AG10803 (cell line): ENCODE results near the gene TSG101.

ENCODE experiments used
- DNase-seq: peaks from one replicate; pipeline ENCODE4 v3.0.0; 2010; ENCODE audit warnings: low read depth
- H3K4me3 ChIP-seq: 2 replicates; pipeline ENCODE4 v1.5.1; 2011; ENCODE audit warnings: mild to moderate bottlenecking, low read length, control low read depth
- TF ChIP-seq, protein P1 (sequence below): conservative IDR thresholded peaks from 2 replicates; pipeline ENCODE4 v1.5.1; 2011; ENCODE audit warnings: mild to moderate bottlenecking, low read length, control low read depth, inconsistent platforms

Gene TSG101

GRCh38 chr11:18526521-18527296, at the start of gene TSG101:
Gene TSG101, minus strand, starts transcription at chr11:18526942. Its CDS starts 126 bp downstream, at chr11:18526816.
- peak within 1 kb of the TSS; percentile 94 for H3K4me3 ChIP-seq
- TF ChIP-seq, protein P1, sequence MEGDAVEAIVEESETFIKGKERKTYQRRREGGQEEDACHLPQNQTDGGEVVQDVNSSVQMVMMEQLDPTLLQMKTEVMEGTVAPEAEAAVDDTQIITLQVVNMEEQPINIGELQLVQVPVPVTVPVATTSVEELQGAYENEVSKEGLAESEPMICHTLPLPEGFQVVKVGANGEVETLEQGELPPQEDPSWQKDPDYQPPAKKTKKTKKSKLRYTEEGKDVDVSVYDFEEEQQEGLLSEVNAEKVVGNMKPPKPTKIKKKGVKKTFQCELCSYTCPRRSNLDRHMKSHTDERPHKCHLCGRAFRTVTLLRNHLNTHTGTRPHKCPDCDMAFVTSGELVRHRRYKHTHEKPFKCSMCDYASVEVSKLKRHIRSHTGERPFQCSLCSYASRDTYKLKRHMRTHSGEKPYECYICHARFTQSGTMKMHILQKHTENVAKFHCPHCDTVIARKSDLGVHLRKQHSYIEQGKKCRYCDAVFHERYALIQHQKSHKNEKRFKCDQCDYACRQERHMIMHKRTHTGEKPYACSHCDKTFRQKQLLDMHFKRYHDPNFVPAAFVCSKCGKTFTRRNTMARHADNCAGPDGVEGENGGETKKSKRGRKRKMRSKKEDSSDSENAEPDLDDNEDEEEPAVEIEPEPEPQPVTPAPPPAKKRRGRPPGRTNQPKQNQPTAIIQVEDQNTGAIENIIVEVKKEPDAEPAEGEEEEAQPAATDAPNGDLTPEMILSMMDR = no peak
- peak; percentile 92 for DNase-seq

- no peak for DNase-seq
- H3K4me3 ChIP-seq = no peak overlapping the region
- TF ChIP-seq, protein P1 = no peak
Observed at GRCh38 chr11:18575361-18575760, 48.6 kb upstream of the TSG101 start.

DNA sequence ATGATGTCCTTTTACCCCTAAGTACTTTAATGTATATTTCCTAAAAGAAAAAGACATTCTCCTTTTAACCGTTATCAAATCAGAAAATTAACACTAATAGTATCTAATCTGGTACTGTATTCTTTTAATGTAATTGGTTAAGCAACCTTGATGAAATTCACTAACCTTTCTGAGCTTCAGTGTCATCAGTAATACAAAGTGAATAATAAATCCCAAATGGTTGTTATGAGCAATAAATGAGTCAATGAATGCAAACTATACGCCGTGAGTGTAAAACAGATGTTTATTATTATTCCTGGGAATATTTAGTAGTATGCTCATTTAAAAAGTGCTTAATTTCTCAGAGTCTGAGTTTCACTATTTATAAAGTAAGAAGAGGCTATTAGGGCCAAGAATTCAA, 40.3 kb upstream of the TSG101 start:
- peak; percentile 27 for DNase-seq
- H3K4me3 ChIP-seq = no peak overlapping the region
- TF ChIP-seq, protein P1 = no peak

- no peak for DNase-seq
- TF ChIP-seq, protein P1 = no peak
- no peak overlapping the region for H3K4me3 ChIP-seq
Observed at GRCh38 chr11:18566406-18566805, 39.7 kb upstream of the TSG101 start.

GRCh38 chr11:18564149-18564548, 37.4 kb upstream of the TSG101 start:
- H3K4me3 ChIP-seq = no peak overlapping the region
- DNase-seq = no peak
- TF ChIP-seq, protein P1 = no peak

GRCh38 chr11:18563090-18563730, 36.5 kb upstream of the TSG101 start:
- DNase-seq = no peak
- no peak overlapping the region for H3K4me3 ChIP-seq
- TF ChIP-seq, protein P1 = no peak

- no peak overlapping the region for H3K4me3 ChIP-seq
- TF ChIP-seq, protein P1 = no peak
- no peak for DNase-seq
Observed at GRCh38 chr11:18548001-18548400, 21.3 kb upstream of the TSG101 start.
